MG63 (cell line): ENCODE measurements around the gene CD74. TPM values are rescaled to one million over a fixed set of nuclear protein-coding genes. Genes with fewer than 3 reads are reported as not detected.
A peak's percentile ranks its signal among the peaks of the same experiment; 100 is the strongest.
"Not testable (repeated sequence)": the region's sequence is repeated elsewhere in the genome, so short reads cannot be mapped to it uniquely, and the experiment has no call there.

Source experiments
- DNase-seq: peaks from one replicate; pipeline ENCODE4 v3.0.0-alpha.2; 2020
- H3K27me3 ChIP-seq: fragments of 250-450 bp; sonication (Bioruptor Pico); 2 replicates; pipeline ENCODE4 v1.5.1; 2020; ENCODE audit warnings: mild to moderate bottlenecking, moderate library complexity
- H3K36me3 ChIP-seq: fragments of 250-450 bp; sonication (Bioruptor Pico); 2 replicates; pipeline ENCODE4 v1.5.1; 2020; ENCODE audit warnings: mild to moderate bottlenecking, moderate library complexity
- H3K4me3 ChIP-seq: fragments of 250-450 bp; sonication (Bioruptor Pico); 2 replicates; pipeline ENCODE4 v1.5.1; 2020; ENCODE audit warnings: mild to moderate bottlenecking, moderate library complexity
- H3K9me3 ChIP-seq: fragments of 250-450 bp; sonication (Bioruptor Pico); 2 replicates; pipeline ENCODE4 v1.5.1; 2020; ENCODE audit warnings: mild to moderate bottlenecking, moderate library complexity
- total RNA-seq: library from RNA; depleted of rRNA; stranded (reverse); fragments of >200 nt; shearing (Covaris generic); gene quantifications from 2 replicates; pipeline ENCODE4 v1.2.3, GENCODE V29; 2014; ENCODE audit warnings: low replicate concordance

Gene CD74
- total RNA-seq, 1 experiment from 2014 or later = not detected

GRCh38 chr5:150422758-150423157 lies 10.0 kb upstream of the CD74 start:
- Histone ChIP-seq H3K27me3 (no peaks in the 10 kb centered on the region), H3K36me3 (no peaks in the 10 kb centered on the region), H3K4me3 (no peak overlapping the region), H3K9me3 (no peaks in the 10 kb centered on the region)
- DNase-seq = no peak

GRCh38 chr5:150422075-150422474 lies 9.4 kb upstream of the CD74 start:
- DNase-seq = no peak
- H3K4me3 ChIP-seq = no peak overlapping the region
- H3K36me3 ChIP-seq = no peaks in the 10 kb centered on the region
- H3K27me3 ChIP-seq = no peaks in the 10 kb centered on the region
- no peaks in the 10 kb centered on the region for H3K9me3 ChIP-seq

- no peaks in the 10 kb centered on the region for H3K9me3 ChIP-seq
- peaks cover 3% of the 10 kb centered on the region; the same call in 1 of the 2 replicates for H3K27me3 ChIP-seq
- H3K36me3 ChIP-seq = no peaks in the 10 kb centered on the region
- no peak overlapping the region for H3K4me3 ChIP-seq
- no peak for DNase-seq
Measured at GRCh38 chr5:150419630-150420270, 7.0 kb upstream of the CD74 start.

GRCh38 chr5:150413902-150414790 lies 1.4 kb upstream of the CD74 start:
- H3K36me3 ChIP-seq, H3K4me3 ChIP-seq, DNase-seq, H3K9me3 ChIP-seq, H3K27me3 ChIP-seq: not testable (repeated sequence)

- H3K4me3 ChIP-seq = no peak overlapping the region
- H3K27me3 ChIP-seq = peaks cover 3% of the 10 kb centered on the region; the same call in 1 of the 2 replicates
- H3K9me3 ChIP-seq = no peaks in the 10 kb centered on the region
- DNase-seq = no peak
- H3K36me3 ChIP-seq = no peaks in the 10 kb centered on the region
Measured at GRCh38 chr5:150413176-150413901, 629 bp upstream of the CD74 start.

- H3K27me3 ChIP-seq = peaks cover 3% of the 10 kb centered on the region; the same call in 1 of the 2 replicates
- DNase-seq = no peak
Measured at GRCh38 chr5:150411245-150411979, 1.3 kb downstream of the CD74 start.

GRCh38 chr5:150410524-150411244 lies 2.0 kb downstream of the CD74 start:
- Histone ChIP-seq H3K9me3 (no peaks in the 10 kb centered on the region), H3K27me3 (peaks cover 3% of the 10 kb centered on the region; the same call in 1 of the 2 replicates), H3K36me3 (no peaks in the 10 kb centered on the region), H3K4me3 (no peak overlapping the region)
- peak; percentile 67 for DNase-seq

More at GRCh38 chr5:150411245-150411979, 1.3 kb downstream of the CD74 start:
- H3K9me3 ChIP-seq = no peaks in the 10 kb centered on the region
- no peaks in the 10 kb centered on the region for H3K36me3 ChIP-seq
- H3K4me3 ChIP-seq = no peak overlapping the region

- no peaks in the 10 kb centered on the region for H3K36me3 ChIP-seq
- no peak overlapping the region for H3K4me3 ChIP-seq
- peaks cover under 1% of the 10 kb centered on the region; the same call in 1 of the 2 replicates for H3K27me3 ChIP-seq
- no peaks in the 10 kb centered on the region for H3K9me3 ChIP-seq
- peak; percentile 90 for DNase-seq
Measured at GRCh38 chr5:150409638-150410523, 2.8 kb downstream of the CD74 start.

GRCh38 chr5:150408231-150408943 lies 4.3 kb downstream of the CD74 start:
- no peak for DNase-seq
- no peaks in the 10 kb centered on the region for H3K27me3 ChIP-seq
- H3K36me3 ChIP-seq = peaks cover 2% of the 10 kb centered on the region
- no peaks in the 10 kb centered on the region for H3K9me3 ChIP-seq
- no peak overlapping the region for H3K4me3 ChIP-seq

GRCh38 chr5:150407096-150407720 lies 5.5 kb downstream of the CD74 start:
- Histone ChIP-seq H3K27me3 (no peaks in the 10 kb centered on the region), H3K9me3 (no peaks in the 10 kb centered on the region), H3K36me3 (peaks cover 14% of the 10 kb centered on the region), H3K4me3 (no peak overlapping the region)
- DNase-seq = no peak

GRCh38 chr5:150406723-150407095 lies 6.0 kb downstream of the CD74 start:
- no peak overlapping the region for H3K4me3 ChIP-seq

GRCh38 chr5:150406103-150406722 lies 6.5 kb downstream of the CD74 start:
- Histone ChIP-seq H3K4me3 (no peak overlapping the region), H3K9me3 (no peaks in the 10 kb centered on the region), H3K27me3 (no peaks in the 10 kb centered on the region), H3K36me3 (peaks cover 19% of the 10 kb centered on the region)
- DNase-seq = no peak

More at GRCh38 chr5:150406723-150407095, 6.0 kb downstream of the CD74 start:
- Histone ChIP-seq H3K27me3 (no peaks in the 10 kb centered on the region), H3K9me3 (no peaks in the 10 kb centered on the region), H3K36me3 (peaks cover 15% of the 10 kb centered on the region)
- DNase-seq = no peak

GRCh38 chr5:150404941-150405816 lies 7.5 kb downstream of the CD74 start:
- DNase-seq = no peak
- Histone ChIP-seq H3K9me3 (no peaks in the 10 kb centered on the region), H3K27me3 (no peaks in the 10 kb centered on the region), H3K36me3 (peaks cover 29% of the 10 kb centered on the region), H3K4me3 (no peak overlapping the region)
